ENCODE results near the gene C16orf89.

C16orf89 gene

DNA sequence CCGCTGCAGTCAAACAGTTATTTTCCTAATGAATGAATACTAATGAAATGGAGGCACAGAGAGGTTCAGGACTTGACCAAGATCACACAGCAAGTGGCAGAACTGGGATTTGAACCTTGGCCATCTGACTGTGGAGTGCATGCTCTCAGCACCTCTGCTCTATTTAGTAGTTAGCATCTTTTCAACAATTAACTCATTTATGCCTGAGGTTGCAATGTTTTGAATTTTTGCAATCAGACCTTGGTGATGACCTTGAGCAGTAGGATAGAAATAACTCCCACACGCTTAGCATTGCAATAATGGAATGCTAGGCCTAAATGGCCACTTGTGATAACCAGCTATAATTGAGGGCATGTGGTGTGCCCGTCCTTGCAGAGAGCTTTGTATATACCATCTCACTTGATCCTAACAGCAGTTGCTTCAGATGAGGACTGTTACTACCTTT lies 63.0 kb downstream of the C16orf89 start:
- DNase-seq, result no peak

DNA sequence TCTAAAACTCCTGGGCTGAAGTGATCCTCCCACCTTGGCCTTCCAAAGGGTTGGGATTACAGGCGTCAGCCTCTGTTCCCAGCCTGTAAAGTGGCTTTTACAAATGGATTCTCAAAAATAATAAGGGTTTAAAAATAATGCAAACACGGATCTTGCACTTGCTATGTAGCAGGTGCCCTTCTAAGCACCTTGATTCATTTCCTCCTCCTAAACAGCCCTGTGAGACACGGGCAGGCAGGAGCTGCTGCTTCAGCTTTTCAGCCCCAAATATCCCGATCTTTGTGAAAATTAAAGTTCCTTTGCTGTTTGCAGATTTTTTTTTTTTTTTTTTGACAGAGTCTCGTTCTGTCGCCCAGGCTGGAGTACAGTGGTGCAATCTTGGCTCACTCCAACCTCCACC lies 63.8 kb downstream of the C16orf89 start:
- DNase-seq, result no peak

DNA sequence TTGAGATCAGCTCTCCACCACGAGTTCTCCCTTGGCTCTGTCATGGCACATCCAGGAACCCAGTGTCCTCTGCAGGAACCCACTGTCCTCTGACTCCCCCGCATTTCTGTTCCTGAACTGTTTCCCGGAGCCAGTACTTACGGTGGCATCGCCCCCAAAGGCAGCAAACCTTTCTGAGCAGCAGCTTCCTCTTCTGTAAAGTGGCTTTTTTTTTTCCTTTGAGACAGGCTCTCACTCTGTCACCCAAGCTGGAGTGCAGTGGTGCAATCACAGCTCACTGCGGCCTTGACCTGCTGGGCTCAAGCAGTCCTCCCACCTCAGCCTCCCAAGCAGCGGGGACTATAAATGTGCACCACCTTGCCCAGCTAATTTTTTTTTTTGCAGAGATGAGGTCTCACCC lies 64.2 kb downstream of the C16orf89 start:
- DNase-seq, result no peak

DNA sequence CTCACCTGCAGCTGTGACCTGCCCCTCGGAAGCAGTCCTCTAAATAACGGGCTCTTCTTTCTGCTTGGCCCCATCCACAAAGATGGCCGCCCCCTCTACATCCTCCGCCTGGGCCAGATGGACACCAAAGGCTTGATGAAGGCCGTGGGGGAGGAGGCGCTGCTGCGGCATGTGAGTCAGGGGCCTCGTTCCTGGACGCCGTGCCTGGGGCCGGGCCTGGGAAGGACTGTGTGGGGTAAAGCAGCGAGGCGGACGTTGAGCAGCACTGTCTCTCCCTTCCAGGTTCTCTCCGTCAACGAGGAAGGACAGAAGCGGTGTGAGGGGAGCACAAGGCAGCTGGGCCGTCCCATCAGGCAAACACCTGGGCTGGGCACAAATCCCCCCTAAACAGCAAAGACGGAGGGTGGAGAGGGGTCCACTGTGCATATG lies 65.2 kb downstream of the C16orf89 start:
- DNase-seq, result no peak

DNA sequence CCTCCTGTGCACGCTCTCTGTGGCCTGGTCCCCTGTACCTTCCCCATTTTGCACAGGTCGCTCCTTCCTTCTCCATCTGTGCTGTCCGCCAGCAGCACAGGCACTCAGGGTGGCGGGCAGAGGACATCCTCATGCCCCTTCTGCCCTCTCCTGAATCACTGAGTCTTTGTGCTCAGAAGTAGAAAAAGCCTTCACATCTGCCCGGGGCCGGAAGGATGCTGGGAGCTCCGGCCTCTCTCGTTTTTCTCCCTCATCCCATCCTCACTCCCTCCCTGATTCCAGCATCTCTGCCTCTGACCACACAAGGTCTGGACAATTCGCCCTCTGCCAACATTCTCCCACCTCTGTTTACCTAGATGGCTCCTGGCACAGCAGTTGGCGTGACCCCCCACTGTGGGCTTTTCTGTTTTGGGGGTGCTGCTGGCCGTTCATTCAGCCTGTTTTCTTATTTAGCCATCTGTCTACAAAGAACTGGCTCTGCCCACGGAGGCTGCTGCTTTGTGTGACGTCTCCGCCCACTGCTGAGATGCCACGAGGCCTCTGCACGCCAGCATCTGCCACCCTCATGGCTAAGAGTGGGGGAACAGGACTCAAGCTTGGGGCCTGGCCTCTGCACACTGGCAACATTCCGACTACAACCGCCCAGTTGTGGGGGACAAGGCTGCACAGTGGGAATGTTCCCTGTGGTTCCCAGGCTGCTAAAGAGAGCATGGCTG lies 70.9 kb downstream of the C16orf89 start:
- no peak for DNase-seq
